ENCODE results near the gene HIVEP3. TPM values are rescaled to one million over a fixed set of nuclear protein-coding genes. Genes with fewer than 3 reads are reported as not detected.

The HIVEP3 gene
- total RNA-seq, 2 experiments from 2014 or later, result 18.6 to 20.4 TPM

DNA sequence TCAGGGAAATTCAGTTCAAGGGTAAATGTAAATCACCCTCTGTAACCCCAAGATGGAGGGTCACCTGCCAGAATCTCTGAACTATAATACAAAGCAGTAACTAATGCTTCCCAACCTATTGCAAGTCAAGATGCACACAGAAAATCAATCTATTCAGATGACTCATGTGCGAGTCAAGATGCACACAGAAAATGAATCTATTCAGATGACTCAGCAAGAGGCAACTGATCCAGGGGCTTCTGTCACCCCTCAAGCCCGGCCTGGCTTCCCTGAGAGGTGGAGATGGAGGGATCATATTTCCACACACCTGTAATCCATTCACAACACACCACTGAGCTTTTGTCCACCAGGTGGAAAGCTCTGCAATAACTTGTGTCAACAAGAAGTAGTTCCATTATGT, 17.4 kb upstream of the HIVEP3 start:
- peak; percentile 33 for DNase-seq
- TF ChIP-seq, protein P1, sequence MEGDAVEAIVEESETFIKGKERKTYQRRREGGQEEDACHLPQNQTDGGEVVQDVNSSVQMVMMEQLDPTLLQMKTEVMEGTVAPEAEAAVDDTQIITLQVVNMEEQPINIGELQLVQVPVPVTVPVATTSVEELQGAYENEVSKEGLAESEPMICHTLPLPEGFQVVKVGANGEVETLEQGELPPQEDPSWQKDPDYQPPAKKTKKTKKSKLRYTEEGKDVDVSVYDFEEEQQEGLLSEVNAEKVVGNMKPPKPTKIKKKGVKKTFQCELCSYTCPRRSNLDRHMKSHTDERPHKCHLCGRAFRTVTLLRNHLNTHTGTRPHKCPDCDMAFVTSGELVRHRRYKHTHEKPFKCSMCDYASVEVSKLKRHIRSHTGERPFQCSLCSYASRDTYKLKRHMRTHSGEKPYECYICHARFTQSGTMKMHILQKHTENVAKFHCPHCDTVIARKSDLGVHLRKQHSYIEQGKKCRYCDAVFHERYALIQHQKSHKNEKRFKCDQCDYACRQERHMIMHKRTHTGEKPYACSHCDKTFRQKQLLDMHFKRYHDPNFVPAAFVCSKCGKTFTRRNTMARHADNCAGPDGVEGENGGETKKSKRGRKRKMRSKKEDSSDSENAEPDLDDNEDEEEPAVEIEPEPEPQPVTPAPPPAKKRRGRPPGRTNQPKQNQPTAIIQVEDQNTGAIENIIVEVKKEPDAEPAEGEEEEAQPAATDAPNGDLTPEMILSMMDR (IDR thresholded peaks at IDR 0.05), result no peak
- peak; percentile 93 for ATAC-seq
- ChIA-PET CTCF (interaction anchor here (2.0 kb wide), 1 partner anchor 16 kb away, joined by 5 read pairs; no protein-coding TSS in a partner anchor), POLR2A (interaction anchor here (1.1 kb wide), 1 partner anchor 15 kb away, joined by 3 read pairs; no protein-coding TSS in a partner anchor)
- Mint-ChIP-seq H3K4me1 (ENCODE audit: low read depth) (peaks cover 9% of the 10 kb centered on the region), H3K27me3 (no peaks in the 10 kb centered on the region), H3K27ac (no peak overlapping the region), H3K9me3 (peaks cover 4% of the 10 kb centered on the region), H3K4me3 (no peak overlapping the region), H3K36me3 (ENCODE audit: low read depth) (no peaks in the 10 kb centered on the region)
- intact Hi-C loops (cut with micrococcal nuclease), result no loop called here

DNA sequence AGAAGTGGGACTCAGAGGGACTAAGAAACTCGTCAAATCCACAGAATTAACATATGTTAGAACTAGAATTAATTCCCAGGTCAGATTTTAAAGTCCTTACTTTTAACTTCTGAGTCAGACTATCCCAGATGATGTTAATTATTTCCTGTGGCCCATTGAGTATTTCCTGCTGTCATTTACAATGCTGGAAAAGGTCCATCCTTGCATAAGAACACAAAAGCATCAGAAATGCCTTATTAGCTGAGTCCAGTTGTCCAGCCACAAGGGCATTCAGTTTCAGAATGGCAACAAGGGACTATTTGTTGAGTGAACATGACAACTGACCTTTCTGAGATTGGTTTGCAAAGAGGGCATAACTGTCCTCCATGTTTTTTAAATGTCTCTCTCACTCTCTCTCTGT, 16.5 kb upstream of the HIVEP3 start:
- H3K4me3 Mint-ChIP-seq, result no peak overlapping the region
- ChIA-PET CTCF (interaction anchor here (1.1 to 2.0 kb wide), 3 partner anchors 15 to 419 kb away, joined by 3 to 5 read pairs (median 3); no protein-coding TSS in a partner anchor), POLR2A (no interaction called here)
- peaks cover 9% of the 10 kb centered on the region for H3K4me1 Mint-ChIP-seq (ENCODE audit: low read depth)
- peaks cover 4% of the 10 kb centered on the region for H3K9me3 Mint-ChIP-seq
- no peaks in the 10 kb centered on the region for H3K27me3 Mint-ChIP-seq
- no peaks in the 10 kb centered on the region for H3K36me3 Mint-ChIP-seq (ENCODE audit: low read depth)
- no peak for ATAC-seq
- no peak for DNase-seq
- TF ChIP-seq, protein P1 (IDR thresholded peaks at IDR 0.05), result no peak
- no peak overlapping the region for H3K27ac Mint-ChIP-seq
- intact Hi-C loops (cut with micrococcal nuclease), result no loop called here

DNA sequence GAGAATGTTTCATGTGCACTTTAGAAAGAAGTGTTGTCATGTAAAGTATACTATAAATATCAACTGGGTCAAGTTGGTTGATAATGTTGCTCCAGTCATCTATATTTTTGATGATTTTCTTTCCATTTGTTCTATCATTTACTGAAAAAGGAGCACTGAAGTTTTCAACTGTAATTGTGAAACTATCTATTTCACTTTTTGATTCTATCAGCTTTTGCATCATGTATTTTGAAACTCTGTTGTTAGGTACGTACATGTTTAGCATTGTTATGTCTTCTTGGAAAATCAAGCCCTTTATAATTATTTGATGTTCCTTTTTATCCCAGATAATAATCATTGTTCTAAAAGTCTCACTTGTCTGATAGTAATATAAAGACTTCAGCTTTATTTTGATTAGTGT, 14.4 kb upstream of the HIVEP3 start:
- H3K4me3 Mint-ChIP-seq, result no peak overlapping the region
- no peaks in the 10 kb centered on the region for H3K36me3 Mint-ChIP-seq (ENCODE audit: low read depth)
- H3K4me1 Mint-ChIP-seq (ENCODE audit: low read depth), result peaks cover 9% of the 10 kb centered on the region
- ChIA-PET CTCF (no interaction called here), POLR2A (interaction anchor here (1.0 kb wide), 1 partner anchor 71 kb away, joined by 4 read pairs; no protein-coding TSS in a partner anchor)
- H3K27ac Mint-ChIP-seq, result no peak overlapping the region
- intact Hi-C loops (cut with micrococcal nuclease), result no loop called here
- DNase-seq (no peak), ATAC-seq (no peak)
- H3K27me3 Mint-ChIP-seq, result no peaks in the 10 kb centered on the region
- peaks cover 4% of the 10 kb centered on the region for H3K9me3 Mint-ChIP-seq
- TF ChIP-seq, protein P1 (IDR thresholded peaks at IDR 0.05), result no peak

DNA sequence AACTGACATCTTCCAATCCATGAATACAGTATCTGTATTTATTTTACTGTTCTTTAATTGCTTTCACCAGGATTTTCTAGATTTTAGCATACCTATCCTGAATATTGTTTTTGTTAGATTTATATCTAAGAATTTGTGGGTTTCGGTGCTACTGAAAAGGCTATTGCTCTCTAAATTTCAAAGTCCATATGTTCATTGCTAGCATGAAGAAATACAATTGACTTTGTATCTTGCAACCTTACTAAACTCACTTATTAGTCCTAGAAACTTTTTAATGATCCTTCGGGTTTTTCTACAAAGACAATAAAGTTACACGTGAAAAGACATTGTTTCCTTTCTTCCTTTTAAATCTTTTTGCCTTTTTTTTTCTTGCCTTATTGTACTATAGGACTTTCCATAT, 12.9 kb upstream of the HIVEP3 start:
- POLR2A ChIA-PET, result no interaction called here
- no peaks in the 10 kb centered on the region for H3K27me3 Mint-ChIP-seq
- TF ChIP-seq, protein P1 (IDR thresholded peaks at IDR 0.05), result no peak
- no peak overlapping the region for H3K27ac Mint-ChIP-seq
- H3K36me3 Mint-ChIP-seq (ENCODE audit: low read depth), result no peaks in the 10 kb centered on the region
- H3K4me3 Mint-ChIP-seq, result no peak overlapping the region
- CTCF ChIA-PET, result no interaction called here
- DNase-seq, result no peak
- no peak for ATAC-seq
- peaks cover 4% of the 10 kb centered on the region for H3K9me3 Mint-ChIP-seq
- intact Hi-C loops (cut with micrococcal nuclease), result no loop called here
- peaks cover 9% of the 10 kb centered on the region for H3K4me1 Mint-ChIP-seq (ENCODE audit: low read depth)

DNA sequence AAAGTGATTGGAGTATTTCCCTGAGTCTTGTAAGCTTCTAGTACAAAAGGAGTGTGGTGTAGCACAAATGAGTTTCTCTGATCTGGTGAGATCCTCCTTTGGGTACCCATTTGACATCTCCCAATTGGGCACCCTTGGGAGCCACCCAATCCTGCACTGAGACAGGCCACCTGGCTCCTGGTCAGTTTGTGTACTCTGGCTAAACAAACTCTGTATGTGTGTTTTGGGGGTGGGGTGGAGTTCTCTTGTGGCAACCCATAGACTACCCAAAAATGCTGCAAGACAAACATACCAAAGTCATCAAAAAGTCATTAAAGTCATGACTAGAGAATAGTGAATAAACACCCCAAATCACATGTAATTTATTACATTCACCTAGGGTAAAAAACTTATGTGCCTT, 8.4 kb upstream of the HIVEP3 start:
- ATAC-seq (no peak), DNase-seq (no peak)
- Mint-ChIP-seq H3K4me3 (no peak overlapping the region), H3K27me3 (no peaks in the 10 kb centered on the region), H3K4me1 (ENCODE audit: low read depth) (no peaks in the 10 kb centered on the region), H3K36me3 (ENCODE audit: low read depth) (no peaks in the 10 kb centered on the region), H3K9me3 (peaks cover 5% of the 10 kb centered on the region), H3K27ac (no peak overlapping the region)
- TF ChIP-seq, protein P1 (IDR thresholded peaks at IDR 0.05), result no peak
- intact Hi-C loops (cut with micrococcal nuclease), result no loop called here
- CTCF ChIA-PET, result interaction anchor here (1.7 kb wide), 1 partner anchor 10 kb away, joined by 4 read pairs; no protein-coding TSS in a partner anchor
- POLR2A ChIA-PET, result no interaction called here
